Measurements from ENCODE around the gene UMODL1.

- no peak for TF ChIP-seq CTCF (IDR thresholded peaks at IDR 0.05)
- no peak for TF ChIP-seq EZH2phosphoT487 (IDR thresholded peaks at IDR 0.05)
- no peak for TF ChIP-seq EZH2 (IDR thresholded peaks at IDR 0.05)
These were observed 31.0 kb downstream of the UMODL1 start for GRCh38 chr21:42102076-42102475.
